HG03457 (cell line): Measurements from ENCODE around the gene PPP2R5C.
"Not testable (repeated sequence)": the region's sequence is repeated elsewhere in the genome, so short reads cannot be mapped to it uniquely, and the experiment has no call there.

Experiments
- ATAC-seq: cut with Tn5 transposase; IDR thresholded peaks from one replicate; pipeline ENCODE4 v1.9.1; 2021; ENCODE audit warnings: moderate number of reproducible peaks; ENCODE audit not compliant: unreplicated experiment

PPP2R5C gene

GRCh38 chr14:101780390-101780789 lies 18.9 kb downstream of the PPP2R5C start:
- no peak for ATAC-seq

- no peak for ATAC-seq
These were observed 19.4 kb downstream of the PPP2R5C start for GRCh38 chr14:101780887-101781239.

DNA sequence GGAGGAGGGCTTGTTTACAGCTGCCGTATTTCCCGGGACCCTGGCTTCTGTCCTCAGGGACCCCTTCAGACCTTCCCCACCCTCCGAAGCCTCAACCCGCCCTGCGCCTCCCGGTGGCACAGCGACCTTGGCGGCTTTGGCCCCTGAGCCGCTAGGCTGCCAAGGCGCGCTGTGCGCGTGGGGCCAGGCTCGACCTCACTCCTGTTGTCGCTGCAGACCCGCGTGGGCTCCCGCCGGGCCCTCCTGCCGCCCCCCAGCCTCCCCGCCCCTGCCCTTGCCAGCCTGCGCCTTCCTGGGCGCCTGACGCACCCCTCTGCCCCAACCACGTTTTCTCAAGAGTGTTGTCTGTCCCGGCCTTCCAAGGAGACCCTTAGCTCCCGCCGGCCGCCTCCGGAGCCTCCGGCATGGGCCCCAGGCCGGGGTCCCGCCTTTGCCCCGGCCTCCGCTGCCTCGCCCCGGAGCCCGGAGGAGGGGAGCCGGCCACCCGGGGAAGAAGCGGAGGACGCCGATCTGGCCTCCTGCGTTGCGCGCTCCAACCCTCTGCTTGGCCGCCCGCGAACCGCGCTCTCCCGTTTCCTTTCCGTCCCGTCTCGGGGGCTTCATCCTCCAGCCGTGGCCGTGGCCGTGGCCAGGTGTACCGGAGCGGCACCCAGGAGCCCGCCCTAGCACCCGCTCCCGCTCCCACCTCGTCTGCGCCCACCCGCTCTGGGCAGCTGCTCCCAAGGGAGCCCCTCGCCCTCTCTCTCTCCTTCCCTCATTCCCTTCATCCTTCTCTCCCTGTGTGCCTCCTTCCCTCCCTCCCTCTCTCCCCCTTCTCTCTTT lies 19.9 kb downstream of the PPP2R5C start:
- ATAC-seq: no peak

DNA sequence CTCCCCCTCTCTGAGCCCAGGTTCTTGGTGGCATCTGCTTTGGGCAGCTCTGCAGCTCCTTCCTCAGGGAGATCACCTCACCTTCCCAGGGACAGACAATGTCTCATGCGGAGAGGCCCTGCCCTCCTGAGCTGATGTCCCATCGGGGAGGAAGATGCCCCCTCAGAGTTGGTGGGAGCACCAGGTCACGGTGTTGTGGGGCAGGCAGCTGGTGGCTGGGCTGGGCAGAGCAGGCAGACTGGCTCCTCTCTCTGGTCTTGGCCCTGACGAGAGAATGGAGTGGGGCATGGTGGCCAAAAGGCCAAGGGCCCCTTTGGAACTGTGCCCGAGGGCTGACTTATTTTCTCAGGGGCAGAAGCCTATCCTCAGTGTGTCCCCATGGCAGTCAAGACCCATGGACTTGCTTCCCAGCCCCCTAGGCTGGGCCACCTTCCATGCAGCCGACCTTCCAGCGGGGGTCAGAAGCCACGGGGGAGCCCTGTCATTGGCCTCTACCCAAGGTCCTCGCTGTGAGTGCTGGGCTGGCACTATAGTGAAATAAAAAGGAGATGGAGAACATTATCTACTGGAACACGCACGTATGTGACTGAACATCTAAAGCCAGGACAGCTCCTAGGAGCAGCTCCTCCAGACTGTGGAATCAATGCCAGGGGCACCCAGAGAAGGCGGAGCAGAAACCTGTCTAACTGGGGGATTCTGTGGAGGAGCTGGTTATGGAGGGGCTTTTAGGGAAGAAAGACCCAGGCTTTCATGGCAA lies 21.9 kb downstream of the PPP2R5C start:
- no peak for ATAC-seq

DNA sequence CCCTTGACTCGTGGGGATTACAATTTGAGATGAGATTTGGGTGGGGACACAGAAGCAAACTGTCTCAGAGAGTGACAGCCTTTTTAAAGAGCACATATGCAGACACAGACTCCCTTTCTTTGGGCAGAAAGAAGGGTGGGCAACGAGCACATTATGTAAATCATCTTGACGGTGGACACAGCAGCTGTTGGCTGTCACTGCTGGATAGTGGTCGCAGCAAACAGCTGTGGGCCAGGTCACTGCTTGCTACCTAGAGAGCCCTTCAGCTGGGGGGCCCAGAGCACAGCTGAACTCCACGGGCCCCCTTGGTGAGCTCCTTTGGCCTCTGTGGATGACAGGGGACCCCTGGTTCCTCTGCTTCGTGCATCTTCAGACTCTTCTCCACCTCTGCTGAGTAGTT lies 23.1 kb downstream of the PPP2R5C start:
- ATAC-seq: no peak

GRCh38 chr14:101788016-101788635 lies 26.6 kb downstream of the PPP2R5C start:
- ATAC-seq: no peak

GRCh38 chr14:101789222-101789621 lies 27.7 kb downstream of the PPP2R5C start:
- no peak for ATAC-seq

- ATAC-seq: no peak
These were observed 28.7 kb downstream of the PPP2R5C start for GRCh38 chr14:101790232-101790631.

GRCh38 chr14:101791919-101792572 lies 30.5 kb downstream of the PPP2R5C start:
- no peak for ATAC-seq

DNA sequence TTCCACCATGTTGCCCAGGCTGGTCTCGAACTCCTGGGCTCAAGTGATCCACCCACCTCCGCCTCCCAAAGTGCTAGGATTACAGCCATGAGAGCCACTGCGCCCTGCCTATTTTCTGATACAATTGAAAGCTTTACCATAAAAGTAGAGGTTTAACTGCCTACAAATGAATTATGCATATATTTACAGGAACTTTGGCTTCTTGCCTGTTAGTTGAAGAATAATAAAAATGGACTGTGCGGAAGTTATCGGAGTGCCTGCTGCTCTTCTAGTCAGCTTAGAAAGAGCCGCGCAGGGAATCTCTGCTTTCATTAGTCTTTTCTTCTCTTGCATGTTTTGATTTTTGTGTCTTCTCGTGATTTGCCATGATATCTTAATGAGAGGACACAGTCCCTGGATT lies 34.5 kb downstream of the PPP2R5C start:
- no peak for ATAC-seq

GRCh38 chr14:101796479-101796878 lies 35.0 kb downstream of the PPP2R5C start:
- ATAC-seq: no peak

DNA sequence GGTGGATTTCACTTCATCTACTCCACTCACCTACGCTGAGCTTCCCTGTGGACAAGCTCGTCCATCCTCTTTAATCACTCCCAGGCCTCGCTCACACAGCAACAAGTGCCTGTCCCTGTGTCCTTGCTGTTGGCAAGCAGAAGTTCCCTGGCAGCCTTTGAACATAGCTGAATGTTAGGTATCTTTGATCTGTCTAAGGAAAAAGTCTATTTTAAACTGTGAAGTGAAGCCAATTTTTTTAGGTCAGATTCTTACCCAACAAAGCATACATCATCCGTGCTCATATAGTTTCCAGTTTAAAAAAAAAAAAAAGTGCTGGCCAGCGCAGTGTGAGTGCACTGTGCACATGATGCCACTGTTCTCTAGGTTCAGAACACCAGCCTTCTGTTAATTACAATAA lies 36.3 kb downstream of the PPP2R5C start:
- ATAC-seq: no peak

GRCh38 chr14:101804373-101804772 lies 42.9 kb downstream of the PPP2R5C start:
- ATAC-seq: not testable (repeated sequence)

DNA sequence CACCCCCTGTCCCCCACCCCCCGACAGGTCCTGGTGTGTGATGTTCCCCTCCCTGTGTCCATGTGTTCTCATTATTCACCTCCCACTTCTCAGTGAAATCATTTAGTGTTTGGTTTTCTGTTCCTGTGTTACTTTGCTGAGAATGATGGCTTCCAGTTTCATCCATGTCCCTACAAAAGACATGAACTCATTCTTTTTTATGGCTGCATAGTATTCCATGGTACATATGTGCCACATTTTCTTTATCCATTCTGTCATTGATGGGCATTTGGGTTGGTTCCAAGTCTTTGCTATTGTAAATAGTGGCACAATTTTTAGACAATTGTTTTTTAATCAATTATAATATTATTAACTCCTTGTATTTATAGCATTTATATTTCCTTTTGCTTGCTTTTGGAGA lies 44.7 kb downstream of the PPP2R5C start:
- ATAC-seq: not testable (repeated sequence)

GRCh38 chr14:101808020-101808641 lies 46.6 kb downstream of the PPP2R5C start:
- ATAC-seq: no peak

GRCh38 chr14:101808894-101809670 lies 47.6 kb downstream of the PPP2R5C start:
- ATAC-seq: no peak

- peak; percentile 55 for ATAC-seq
These were observed 48.4 kb downstream of the PPP2R5C start for GRCh38 chr14:101809671-101810514.

- no peak for ATAC-seq
These were observed 49.5 kb downstream of the PPP2R5C start for GRCh38 chr14:101810897-101811621.

- ATAC-seq: no peak
These were observed 50.6 kb downstream of the PPP2R5C start for GRCh38 chr14:101812071-101812470.
